ENCODE measurements around the gene FAM229B. TPM values are rescaled to one million over a fixed set of nuclear protein-coding genes. Genes with fewer than 3 reads are reported as not detected.

FAM229B gene
- total and polyA plus RNA-seq, 2 of the 4 experiments (the other 2 are of a cell fraction) = 8.6 to 25.6 TPM

GRCh38 chr6:112100561-112100960, 13.2 kb downstream of the FAM229B start:
- in situ Hi-C loops (cut with MboI; ENCODE audit: low sequenced_read_pairs) (no loop called here), intact Hi-C loops (cut with micrococcal nuclease) (no loop called here), dilution Hi-C loops (cut with HindIII; ENCODE audit: low sequenced_read_pairs, unreplicated experiment) (no loop called here)
- ATAC-seq (ENCODE audit: low read depth) = no peak
- 61% methylated on average over 2 of the region's 4 CpGs; no CpG with 5 or more reads in 1 of the 2 experiments for WGBS, 2 experiments (ENCODE audit: extremely low coverage in 2 of 2, insufficient read length in 1 of 2)
- H2AFZ ChIP-seq (replicated peaks; ENCODE audit: low read length, poor library complexity) = no peak overlapping the region
- no peak overlapping the region for H3K9ac ChIP-seq (ENCODE audit: low read depth, low read length)
- no peak for DNase-seq
- no peak overlapping the region for H3K18ac ChIP-seq (ENCODE audit: low read depth, low read length)
- H4K8ac ChIP-seq (ENCODE audit: low read depth in 2 of 2, low read length in 2 of 2) = no peak overlapping the region
- H3K36me3 ChIP-seq (ENCODE audit: control insufficient read depth, insufficient read depth, low read length) = no peaks in the 10 kb centered on the region
- no peaks in the 10 kb centered on the region for H3K9me1 ChIP-seq (ENCODE audit: insufficient read depth, low read length)
- TF ChIP-seq NFE2L2 (IDR thresholded peaks at IDR 0.05; ENCODE audit: low read depth, low read length) (no peak), CEBPB (IDR thresholded peaks at IDR 0.05; ENCODE audit: low read depth, low read length) (no peak), FOS (IDR thresholded peaks at IDR 0.05; ENCODE audit: low read depth, low read length) (no peak), SMC3 (IDR thresholded peaks at IDR 0.05; ENCODE audit: low read depth, low read length) (no peak), CTCF (conservative IDR thresholded peaks at IDR 0.05; ENCODE audit: low read depth, low read length) (no peak), RFX5 (IDR thresholded peaks at IDR 0.05; ENCODE audit: low read depth, low read length) (no peak), POLR2A (IDR thresholded peaks at IDR 0.05; ENCODE audit: low read depth, low read length) (no peak), USF2 (IDR thresholded peaks at IDR 0.05; ENCODE audit: low read depth, low read length) (no peak), RCOR1 (IDR thresholded peaks at IDR 0.05; ENCODE audit: insufficient replicate concordance, low read length) (no peak), RAD21 (IDR thresholded peaks at IDR 0.05; ENCODE audit: low read length) (no peak), ELK1 (IDR thresholded peaks at IDR 0.05; ENCODE audit: borderline replicate concordance, low read depth, low read length) (no peak), MXI1 (IDR thresholded peaks at IDR 0.05; ENCODE audit: borderline replicate concordance, low read depth, low read length) (no peak), MAZ (IDR thresholded peaks at IDR 0.05; ENCODE audit: borderline replicate concordance, low read depth, low read length) (no peak), BHLHE40 (IDR thresholded peaks at IDR 0.05; ENCODE audit: low read depth, low read length) (no peak), CHD1 (IDR thresholded peaks at IDR 0.05; ENCODE audit: low read depth, low read length) (no peak), MAFK (IDR thresholded peaks at IDR 0.05; ENCODE audit: low read depth, low read length) (no peak)
- no peak overlapping the region for H2BK120ac ChIP-seq (ENCODE audit: low read depth, low read length)
- H3K9me3 ChIP-seq (ENCODE audit: control insufficient read depth, insufficient read depth, low read length) = no peaks in the 10 kb centered on the region
- H3K4me3 ChIP-seq (ENCODE audit: insufficient read depth, low read depth, low read length) = no peak overlapping the region
- H3K4ac ChIP-seq (ENCODE audit: low read depth, low read length) = no peak overlapping the region
- H4K91ac ChIP-seq (ENCODE audit: insufficient read depth, low read depth, low read length) = no peak overlapping the region
- no peak overlapping the region for H3K56ac ChIP-seq (ENCODE audit: extremely low read depth, insufficient read depth, low read length)
- no peak overlapping the region for H3K14ac ChIP-seq (replicated peaks; ENCODE audit: low read depth, low read length)
- H3K23ac ChIP-seq (ENCODE audit: low read depth, low read length) = no peak overlapping the region
- no peaks in the 10 kb centered on the region for H3K27me3 ChIP-seq (ENCODE audit: control insufficient read depth, insufficient read depth, low read length)
- H3K27ac ChIP-seq (ENCODE audit: insufficient read depth, low read length) = no peak overlapping the region
- H2AK5ac ChIP-seq (ENCODE audit: low read depth, low read length) = no peak overlapping the region
- H3K4me1 ChIP-seq (ENCODE audit: control insufficient read depth, insufficient read depth, low read length) = no peaks in the 10 kb centered on the region
- no peaks in the 10 kb centered on the region for H3K79me1 ChIP-seq (ENCODE audit: low read depth in 1 of 2, low read length in 2 of 2)
- H2BK20ac ChIP-seq (ENCODE audit: low read depth, low read length) = no peak overlapping the region
- no peak overlapping the region for H2AK9ac ChIP-seq (replicated peaks; ENCODE audit: low read depth, low read length, poor library complexity)
- BruUV-seq (replicated peaks) = no TSS peak
- no peaks in the 10 kb centered on the region for H4K20me1 ChIP-seq (ENCODE audit: insufficient read depth, low read length)
- ChIA-PET POLR2A (ENCODE audit: unreplicated experiment) (no interaction called here), CTCF (interaction anchor here (1.3 kb wide), 1 partner anchor 13 kb away, joined by 5 read pairs; the partner anchor contains the start of genes FAM229B and TUBE1)
- no peak overlapping the region for H2BK15ac ChIP-seq (ENCODE audit: low read depth, low read length)
- H3K4me2 ChIP-seq (ENCODE audit: low read depth, low read length) = no peak overlapping the region
- H4K5ac ChIP-seq (ENCODE audit: low read depth, low read length) = no peak overlapping the region
- no peak overlapping the region for H2BK5ac ChIP-seq (ENCODE audit: low read depth, low read length, poor library complexity, severe bottlenecking)

Data from IMR-90 (cell line).